Body of pancreas (tissue), 4 donors: ENCODE measurements around the gene PLEK.

ENCODE experiments used
- POLR2A ChIP-seq, 3 donors: fragments of 450-650 bp; IDR thresholded peaks; one replicate each; pipeline ENCODE4 v1.6.1; 2016; ENCODE audit warnings: antibody characterized with exemption in 3 of 3, mild to moderate bottlenecking in 2 of 3
- TF ChIP-seq, protein P1 (sequence below), 7 experiments: fragments of 450-650 bp in 4 of 7; fragments of 200-600 bp in 3 of 7; sonication (generic) in 3 of 7; IDR thresholded peaks; one replicate each; pipeline ENCODE4 v1.5.1; 2016 to 2019; ENCODE audit warnings: antibody characterized with exemption in 7 of 7

DNA sequence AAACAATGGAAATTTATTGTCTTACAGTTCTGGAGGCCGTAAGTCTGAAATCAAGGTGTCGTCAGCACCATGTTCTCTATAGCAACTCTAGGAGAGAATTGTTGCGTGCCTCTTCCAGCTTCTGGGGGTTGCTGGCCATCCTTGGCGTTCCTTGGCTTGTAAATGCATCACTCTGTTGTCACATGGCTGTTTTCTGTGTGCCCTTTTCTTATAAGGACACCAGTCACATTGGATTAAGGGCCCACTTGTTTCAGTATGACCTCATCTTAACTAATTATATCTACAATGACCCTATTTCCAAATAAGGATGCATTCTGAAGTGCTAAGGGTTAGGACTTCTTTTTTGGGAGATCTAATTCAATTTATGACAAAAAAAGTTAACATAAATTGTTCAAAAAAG is 1.4 kb upstream of the PLEK start:
- TF ChIP-seq POLR2A (IDR thresholded peaks at IDR 0.05) = no peak
- TF ChIP-seq, protein P1, sequence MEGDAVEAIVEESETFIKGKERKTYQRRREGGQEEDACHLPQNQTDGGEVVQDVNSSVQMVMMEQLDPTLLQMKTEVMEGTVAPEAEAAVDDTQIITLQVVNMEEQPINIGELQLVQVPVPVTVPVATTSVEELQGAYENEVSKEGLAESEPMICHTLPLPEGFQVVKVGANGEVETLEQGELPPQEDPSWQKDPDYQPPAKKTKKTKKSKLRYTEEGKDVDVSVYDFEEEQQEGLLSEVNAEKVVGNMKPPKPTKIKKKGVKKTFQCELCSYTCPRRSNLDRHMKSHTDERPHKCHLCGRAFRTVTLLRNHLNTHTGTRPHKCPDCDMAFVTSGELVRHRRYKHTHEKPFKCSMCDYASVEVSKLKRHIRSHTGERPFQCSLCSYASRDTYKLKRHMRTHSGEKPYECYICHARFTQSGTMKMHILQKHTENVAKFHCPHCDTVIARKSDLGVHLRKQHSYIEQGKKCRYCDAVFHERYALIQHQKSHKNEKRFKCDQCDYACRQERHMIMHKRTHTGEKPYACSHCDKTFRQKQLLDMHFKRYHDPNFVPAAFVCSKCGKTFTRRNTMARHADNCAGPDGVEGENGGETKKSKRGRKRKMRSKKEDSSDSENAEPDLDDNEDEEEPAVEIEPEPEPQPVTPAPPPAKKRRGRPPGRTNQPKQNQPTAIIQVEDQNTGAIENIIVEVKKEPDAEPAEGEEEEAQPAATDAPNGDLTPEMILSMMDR (IDR thresholded peaks at IDR 0.05) = no peak
